ENCODE data around the gene SMAD9.

Gene SMAD9

GRCh38 chr13:36880961-36881360 lies 39.1 kb downstream of the SMAD9 start:
- Histone ChIP-seq H3K27me3 (replicated peaks; ENCODE audit: insufficient read depth, low read length) (no peaks in the 10 kb centered on the region), H3K36me3 (replicated peaks; ENCODE audit: insufficient read depth, low read length) (no peaks in the 10 kb centered on the region)

GRCh38 chr13:36879218-36879938 lies 40.7 kb downstream of the SMAD9 start:
- no peak overlapping the region for H3K27ac ChIP-seq (ENCODE audit: low read length)
- no peaks in the 10 kb centered on the region for H3K27me3 ChIP-seq (replicated peaks; ENCODE audit: insufficient read depth, low read length)
- H3K9me2 ChIP-seq (replicated peaks; ENCODE audit: insufficient read depth, low read length), result no peaks in the 10 kb centered on the region
- no peak for TF ChIP-seq CTCF (IDR thresholded peaks at IDR 0.05; ENCODE audit: low read length)
- no peak for TF ChIP-seq EZH2phosphoT487 (IDR thresholded peaks at IDR 0.05; ENCODE audit: low read length)
- no peak for TF ChIP-seq EZH2 (optimal IDR thresholded peaks at IDR 0.05; ENCODE audit: low read depth, low read length)
- no peak overlapping the region for H3K9ac ChIP-seq (ENCODE audit: low read length)
- no peaks in the 10 kb centered on the region for H3K79me2 ChIP-seq (ENCODE audit: low read length)
- no peaks in the 10 kb centered on the region for H3K4me1 ChIP-seq (ENCODE audit: low read length)
- no peaks in the 10 kb centered on the region for H3K36me3 ChIP-seq (replicated peaks; ENCODE audit: insufficient read depth, low read length)
- no peak overlapping the region for H3K4me2 ChIP-seq (ENCODE audit: low read depth, low read length)
- H2AFZ ChIP-seq (ENCODE audit: low read length), result no peak overlapping the region
- no peak for DNase-seq
- no peaks in the 10 kb centered on the region for H4K20me1 ChIP-seq (ENCODE audit: insufficient read depth, low read length)
- H3K9me3 ChIP-seq (replicated peaks; ENCODE audit: insufficient read depth, low read length), result no peaks in the 10 kb centered on the region
- H3F3A ChIP-seq (ENCODE audit: insufficient read depth, low read length), result no peaks in the 10 kb centered on the region
- H3K4me3 ChIP-seq (ENCODE audit: low read length), result no peak overlapping the region

More at GRCh38 chr13:36880961-36881360, 39.1 kb downstream of the SMAD9 start:
- Histone ChIP-seq H3K4me1 (ENCODE audit: low read length) (no peaks in the 10 kb centered on the region), H3K27ac (ENCODE audit: low read length) (no peak overlapping the region), H3K4me3 (ENCODE audit: low read length) (no peak overlapping the region), H3K9me3 (replicated peaks; ENCODE audit: insufficient read depth, low read length) (no peaks in the 10 kb centered on the region), H2AFZ (ENCODE audit: low read length) (no peak overlapping the region), H3K9ac (ENCODE audit: low read length) (no peak overlapping the region), H4K20me1 (ENCODE audit: insufficient read depth, low read length) (no peaks in the 10 kb centered on the region), H3K4me2 (ENCODE audit: low read depth, low read length) (no peak overlapping the region), H3K79me2 (ENCODE audit: low read length) (no peaks in the 10 kb centered on the region), H3F3A (ENCODE audit: insufficient read depth, low read length) (no peaks in the 10 kb centered on the region), H3K9me2 (replicated peaks; ENCODE audit: insufficient read depth, low read length) (no peaks in the 10 kb centered on the region)
- TF ChIP-seq EZH2 (optimal IDR thresholded peaks at IDR 0.05; ENCODE audit: low read depth, low read length), result no peak
- no peak for TF ChIP-seq CTCF (IDR thresholded peaks at IDR 0.05; ENCODE audit: low read length)
- TF ChIP-seq EZH2phosphoT487 (IDR thresholded peaks at IDR 0.05; ENCODE audit: low read length), result no peak
- no peak for DNase-seq

- no peak overlapping the region for H3K9ac ChIP-seq (ENCODE audit: low read length)
- no peak overlapping the region for H3K27ac ChIP-seq (ENCODE audit: low read length)
- no peaks in the 10 kb centered on the region for H3K9me2 ChIP-seq (replicated peaks; ENCODE audit: insufficient read depth, low read length)
- H4K20me1 ChIP-seq (ENCODE audit: insufficient read depth, low read length), result no peaks in the 10 kb centered on the region
- no peaks in the 10 kb centered on the region for H3K79me2 ChIP-seq (ENCODE audit: low read length)
- H3K9me3 ChIP-seq (replicated peaks; ENCODE audit: insufficient read depth, low read length), result no peaks in the 10 kb centered on the region
- no peak for TF ChIP-seq CTCF (IDR thresholded peaks at IDR 0.05; ENCODE audit: low read length)
- no peak for TF ChIP-seq EZH2 (optimal IDR thresholded peaks at IDR 0.05; ENCODE audit: low read depth, low read length)
- TF ChIP-seq EZH2phosphoT487 (IDR thresholded peaks at IDR 0.05; ENCODE audit: low read length), result no peak
- no peak for DNase-seq
- H3K4me3 ChIP-seq (ENCODE audit: low read length), result no peak overlapping the region
- no peaks in the 10 kb centered on the region for H3K4me1 ChIP-seq (ENCODE audit: low read length)
- no peak overlapping the region for H2AFZ ChIP-seq (ENCODE audit: low read length)
- H3K27me3 ChIP-seq (replicated peaks; ENCODE audit: insufficient read depth, low read length), result no peaks in the 10 kb centered on the region
- no peak overlapping the region for H3K4me2 ChIP-seq (ENCODE audit: low read depth, low read length)
- no peaks in the 10 kb centered on the region for H3K36me3 ChIP-seq (replicated peaks; ENCODE audit: insufficient read depth, low read length)
- no peaks in the 10 kb centered on the region for H3F3A ChIP-seq (ENCODE audit: insufficient read depth, low read length)
These were observed 44.1 kb downstream of the SMAD9 start for GRCh38 chr13:36875961-36876360.
